ENCODE measurements around the gene PLEKHH3. TPM values are rescaled to one million over a fixed set of nuclear protein-coding genes. Genes with fewer than 3 reads are reported as not detected.

PLEKHH3 gene
- total RNA-seq, 3 donors from 2014 or later (not counting 1 experiment from before 2014, with no cell fraction given) = 0.14 to 1.8 (median 0.26) TPM

DNA sequence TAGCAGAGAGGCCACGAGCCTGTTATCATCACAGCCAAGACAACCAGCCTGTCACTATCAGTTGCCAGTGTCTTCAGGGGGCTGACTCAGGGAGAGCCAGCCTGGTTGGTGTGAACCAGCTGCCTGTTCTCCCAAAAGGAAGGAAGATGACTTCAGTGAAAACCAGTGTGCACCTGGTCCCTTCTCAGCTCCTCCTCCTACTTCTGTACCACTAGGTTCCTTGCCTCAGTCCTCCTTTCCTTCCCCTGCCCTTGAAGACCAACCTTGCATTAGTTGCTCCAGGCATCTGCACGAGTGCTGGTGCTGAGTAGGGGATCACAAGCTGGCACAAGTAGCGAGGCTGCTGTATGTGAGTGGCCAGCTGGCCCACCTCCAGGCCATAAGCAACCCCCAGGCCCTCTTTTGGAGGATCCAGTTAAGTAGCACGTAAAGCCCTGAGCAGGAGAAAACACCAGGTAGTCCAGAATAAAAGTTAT is 58.8 kb downstream of the PLEKHH3 start:
- no peak overlapping the region for H3K27ac Mint-ChIP-seq
- H3K4me1 Mint-ChIP-seq = peaks cover 10% of the 10 kb centered on the region in 2 donors
- ATAC-seq (no peak), DNase-seq (no peak)
- no peak overlapping the region for H3K27ac ChIP-seq (ENCODE audit: low read length)
- no peaks in the 10 kb centered on the region for H3K27me3 ChIP-seq (ENCODE audit: control insufficient read depth, insufficient read depth, low read length)
- intact Hi-C loops (cut with micrococcal nuclease) = no loop called here
- TF ChIP-seq, protein P1, sequence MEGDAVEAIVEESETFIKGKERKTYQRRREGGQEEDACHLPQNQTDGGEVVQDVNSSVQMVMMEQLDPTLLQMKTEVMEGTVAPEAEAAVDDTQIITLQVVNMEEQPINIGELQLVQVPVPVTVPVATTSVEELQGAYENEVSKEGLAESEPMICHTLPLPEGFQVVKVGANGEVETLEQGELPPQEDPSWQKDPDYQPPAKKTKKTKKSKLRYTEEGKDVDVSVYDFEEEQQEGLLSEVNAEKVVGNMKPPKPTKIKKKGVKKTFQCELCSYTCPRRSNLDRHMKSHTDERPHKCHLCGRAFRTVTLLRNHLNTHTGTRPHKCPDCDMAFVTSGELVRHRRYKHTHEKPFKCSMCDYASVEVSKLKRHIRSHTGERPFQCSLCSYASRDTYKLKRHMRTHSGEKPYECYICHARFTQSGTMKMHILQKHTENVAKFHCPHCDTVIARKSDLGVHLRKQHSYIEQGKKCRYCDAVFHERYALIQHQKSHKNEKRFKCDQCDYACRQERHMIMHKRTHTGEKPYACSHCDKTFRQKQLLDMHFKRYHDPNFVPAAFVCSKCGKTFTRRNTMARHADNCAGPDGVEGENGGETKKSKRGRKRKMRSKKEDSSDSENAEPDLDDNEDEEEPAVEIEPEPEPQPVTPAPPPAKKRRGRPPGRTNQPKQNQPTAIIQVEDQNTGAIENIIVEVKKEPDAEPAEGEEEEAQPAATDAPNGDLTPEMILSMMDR (IDR thresholded peaks at IDR 0.05) = no peak
- no peak overlapping the region for H3K4me3 Mint-ChIP-seq
- WGBS (ENCODE audit: insufficient coverage) = 86% methylated on average over 4 of the region's 4 CpGs
- no peaks in the 10 kb centered on the region for H3K36me3 Mint-ChIP-seq
- no peaks in the 10 kb centered on the region for H3K9me3 ChIP-seq (ENCODE audit: control insufficient read depth, insufficient read depth, low read length)
- H3K4me1 ChIP-seq (ENCODE audit: control insufficient read depth, insufficient read depth, low read length) = peaks cover 15% of the 10 kb centered on the region
- no peak overlapping the region for H3K4me3 ChIP-seq (ENCODE audit: low read length)
- H3K36me3 ChIP-seq (ENCODE audit: control insufficient read depth, insufficient read depth, low read length) = peaks cover 21% of the 10 kb centered on the region
- no peaks in the 10 kb centered on the region for H3K27me3 Mint-ChIP-seq (ENCODE audit: low read depth in 2 of 2)
- H3K9me3 Mint-ChIP-seq = no peaks in the 10 kb centered on the region

Other genes with a start within 250 kb of the PLEKHH3 start
- 10 to 100 TPM in 1 of 3 donors, 1 to 10 TPM in 2; 4.8 to 33.5 (median 7.5) TPM for gene ATP6V0A1, start 218.1 kb downstream of the PLEKHH3 start, total RNA-seq
- gene NAGLU, start 140.8 kb downstream of the PLEKHH3 start, total RNA-seq = 10 to 100 TPM; 34.8 to 44.3 (median 36.4) TPM
- gene HSD17B1, start 124.1 kb downstream of the PLEKHH3 start, total RNA-seq = 1 to 10 TPM in 2 of 3 donors, under 1 TPM in 1; 0.68 to 1.6 (median 1.2) TPM
- gene COASY, start 114.8 kb downstream of the PLEKHH3 start, total RNA-seq = 10 to 100 TPM; 61.1 to 67.8 (median 62.3) TPM
- 10 to 100 TPM; 38.9 to 58.2 (median 42.6) TPM for gene MLX, start 109.9 kb downstream of the PLEKHH3 start, total RNA-seq
- 1 to 10 TPM; 5.0 to 6.2 (median 5.7) TPM for gene PSMC3IP, start 99.3 kb downstream of the PLEKHH3 start, total RNA-seq
- 100 to 1,000 TPM in 2 of 3 donors, 10 to 100 TPM in 1; 76.0 to 114 (median 101) TPM for gene RETREG3, start 67.6 kb downstream of the PLEKHH3 start, total RNA-seq
- 10 to 100 TPM in 2 of 3 donors, 1 to 10 TPM in 1; 9.7 to 16.5 (median 13.0) TPM for gene TUBG1, start 67.3 kb downstream of the PLEKHH3 start, total RNA-seq
- 10 to 100 TPM in 1 of 3 donors, 1 to 10 TPM in 2; 7.8 to 14.2 (median 9.6) TPM for gene TUBG2, start 17.7 kb downstream of the PLEKHH3 start, total RNA-seq
- 1 to 10 TPM; 1.2 to 2.6 (median 1.2) TPM for gene CCR10, start 4.8 kb upstream of the PLEKHH3 start, total RNA-seq
- gene CNTNAP1, start 5.5 kb upstream of the PLEKHH3 start, total RNA-seq = under 1 TPM; 0.33 to 0.85 (median 0.39) TPM
- 10 to 100 TPM; 68.8 to 92.7 (median 74.1) TPM for gene EZH1, start 68.0 kb upstream of the PLEKHH3 start, total RNA-seq
- gene RAMP2, start 84.2 kb upstream of the PLEKHH3 start, total RNA-seq = not detected
- 10 to 100 TPM; 39.9 to 46.4 (median 41.5) TPM for gene VPS25, start 96.5 kb upstream of the PLEKHH3 start, total RNA-seq
- under 1 TPM in 2 of 3 donors, not detected in 1; 0.09 to 0.13 TPM for gene WNK4, start 103.6 kb upstream of the PLEKHH3 start, total RNA-seq
- 10 to 100 TPM; 12.9 to 19.3 (median 13.1) TPM for gene COA3, start 121.7 kb upstream of the PLEKHH3 start, total RNA-seq
- gene CNTD1, start 121.9 kb upstream of the PLEKHH3 start, total RNA-seq = not detected
- gene BECN1, start 147.3 kb upstream of the PLEKHH3 start, total RNA-seq = 100 to 1,000 TPM; 148 to 164 (median 150) TPM
- 10 to 100 TPM; 82.8 to 92.5 (median 90.6) TPM for gene PSME3, start 156.4 kb upstream of the PLEKHH3 start, total RNA-seq
- 1 to 10 TPM; 3.0 to 3.9 (median 3.5) TPM for gene AOC2, start 167.6 kb upstream of the PLEKHH3 start, total RNA-seq
- 1 to 10 TPM in 1 of 3 donors, under 1 TPM in 2; 0.52 to 1.0 (median 0.73) TPM for gene AOC3, start 174.2 kb upstream of the PLEKHH3 start, total RNA-seq
- gene G6PC1, start 223.8 kb upstream of the PLEKHH3 start, total RNA-seq = not detected